HCT116 (cell line): Measurements from ENCODE around the gene AOPEP. TPM values are rescaled to one million over a fixed set of nuclear protein-coding genes. Genes with fewer than 3 reads are reported as not detected.

Experiments
- ATAC-seq: fragments of 200-7000 bp; cut with Tn5 transposase; 2 replicates; pipeline ENCODE4 v1.9.1; 2020; ENCODE audit warnings: mild to moderate bottlenecking, moderate library complexity
- Bru-seq: library from RNA; stranded (reverse); fragments of 400-500 nt; gene quantifications from one replicate; lab custom pipeline; 2021; lab: Mats Ljungman, UMichigan
- BruChase-seq, 2 experiments: library from RNA; stranded (reverse); fragments of 400-500 nt; gene quantifications; one replicate each; lab custom pipeline; 2021; lab: Mats Ljungman, UMichigan
- BruUV-seq: library from RNA; stranded (reverse); fragments of 400-500 nt; replicated peaks from 2 replicates; lab custom pipeline; 2021; lab: Mats Ljungman, UMichigan
- CTCF ChIA-PET: fragments of 300-600 bp; sonication (Branson Sonifier 250); formaldehyde crosslinking; loops from one replicate; lab custom pipeline; 2021; ENCODE audit warnings: antibody characterized with exemption; lab: Charles Lee
- POLR2A ChIA-PET: fragments of 300-600, 350-600 bp; sonication (Branson Sonifier 250); formaldehyde crosslinking; loops from one replicate; lab custom pipeline; 2021; ENCODE audit warnings: antibody characterized with exemption; lab: Charles Lee
- RAD21 ChIA-PET, 2 experiments: fragments of 300-600 bp; sonication (Branson Sonifier 250); formaldehyde crosslinking; loops; one replicate each; lab custom pipeline; 2023; ENCODE audit warnings: low total read pairs in 2 of 2; ENCODE audit not compliant: uncharacterized antibody in 2 of 2, unreplicated experiment in 2 of 2, low non-redundant PET in 1 of 2; lab: Charles Lee
- DNase-seq: peaks from one replicate; pipeline ENCODE4 v3.0.0-alpha.2; 2010; ENCODE audit warnings: low read depth, low spot score
- H2AFZ ChIP-seq: fragments of 200-600 bp; shearing (Covaris generic), sonication (generic); 2 replicates; pipeline ENCODE4 v1.6.1; 2017; ENCODE audit warnings: low read depth, mixed run types, mixed read lengths, antibody characterized with exemption, low read length; ENCODE audit not compliant: poor library complexity, severe bottlenecking
- H3K27ac ChIP-seq: 2 replicates; pipeline ENCODE4 v1.5.1; 2012; ENCODE audit warnings: low read depth, low read length
- H3K27me3 ChIP-seq: fragments of 200-600 bp; sonication (generic); 2 replicates; pipeline ENCODE4 v1.6.1; 2016; ENCODE audit warnings: mixed run types, low read length, mixed read lengths; ENCODE audit not compliant: insufficient read depth
- H3K36me3 ChIP-seq, 2 experiments: fragments of 200-500 bp in 1 of 2; fragments of 200-600 bp in 1 of 2; sonication (Bioruptor generic) in 1 of 2; sonication (generic) in 1 of 2; 2 replicates each; pipeline versions ENCODE4 v1.5.1 to v1.6.1; 2014 to 2016; ENCODE audit warnings: low read length in 2 of 2, inconsistent platforms in 1 of 2, mixed read lengths in 1 of 2, mixed run types in 1 of 2; ENCODE audit not compliant: insufficient read depth in 2 of 2, control insufficient read depth in 1 of 2
- H3K4me1 ChIP-seq, 2 experiments: fragments of 200-600 bp in 1 of 2; sonication (generic) in 1 of 2; 2 replicates each; pipeline versions ENCODE4 v1.5.1 to v1.6.1; 2012 to 2017; ENCODE audit warnings: low read length in 2 of 2, inconsistent platforms in 1 of 2, mild to moderate bottlenecking in 1 of 2, mixed read lengths in 1 of 2, mixed run types in 1 of 2, moderate library complexity in 1 of 2; ENCODE audit not compliant: insufficient read depth in 2 of 2, control insufficient read depth in 1 of 2
- H3K4me2 ChIP-seq: fragments of 200-600 bp; sonication (generic); 2 replicates; pipeline ENCODE4 v1.6.1; 2017; ENCODE audit warnings: mixed run types, low read length, mixed read lengths
- H3K4me3 ChIP-seq, 2 experiments: fragments of 200-600 bp in 1 of 2; sonication (generic) in 1 of 2; replicated peaks in 1 of 2; 2 replicates each; pipeline ENCODE4 v1.5.1; 2011 to 2016; ENCODE audit warnings: low read length in 2 of 2, control low read depth in 1 of 2, low read depth in 1 of 2, mild to moderate bottlenecking in 1 of 2, mixed read lengths in 1 of 2, mixed run types in 1 of 2
- H3K79me2 ChIP-seq: fragments of 200-600 bp; sonication (generic); 2 replicates; pipeline ENCODE4 v1.6.1; 2017; ENCODE audit warnings: mild to moderate bottlenecking, mixed run types, low read length, moderate library complexity, mixed read lengths; ENCODE audit not compliant: insufficient read depth
- H3K9ac ChIP-seq: fragments of 200-600 bp; sonication (generic); 2 replicates; pipeline ENCODE4 v1.6.1; 2016; ENCODE audit warnings: low read length, mixed read lengths
- H3K9me2 ChIP-seq: fragments of 200-600 bp; sonication (generic), shearing (Covaris generic); 2 replicates; pipeline ENCODE4 v1.6.1; 2017; ENCODE audit warnings: mixed run types, mild to moderate bottlenecking, moderate library complexity; ENCODE audit not compliant: insufficient read depth
- H3K9me3 ChIP-seq, 2 experiments: fragments of 200-500 bp in 1 of 2; fragments of 200-600 bp in 1 of 2; sonication (Bioruptor generic) in 1 of 2; sonication (generic) in 1 of 2; 2 replicates each; pipeline ENCODE4 v1.6.1; 2014 to 2017; ENCODE audit warnings: low read length in 2 of 2, mixed read lengths in 2 of 2, inconsistent platforms in 1 of 2, low read depth in 1 of 2, mild to moderate bottlenecking in 1 of 2, mixed run types in 1 of 2, moderate library complexity in 1 of 2; ENCODE audit not compliant: control insufficient read depth in 1 of 2, insufficient read depth in 1 of 2
- H4K20me1 ChIP-seq: fragments of 200-600 bp; sonication (generic), shearing (Covaris generic); 2 replicates; pipeline ENCODE4 v1.6.1; 2017; ENCODE audit warnings: mixed run types, mild to moderate bottlenecking, moderate library complexity; ENCODE audit not compliant: insufficient read depth
- CBX3 ChIP-seq: IDR thresholded peaks from 2 replicates; pipeline ENCODE4 v1.6.1; 2012; ENCODE audit warnings: low read depth
- CEBPB ChIP-seq: IDR thresholded peaks from 2 replicates; pipeline ENCODE4 v1.6.1; 2012; ENCODE audit warnings: low read depth
- CTCF ChIP-seq, 3 experiments: fragments of 200-600 bp in 1 of 3; sonication (generic) in 1 of 3; IDR thresholded peaks in 2 of 3; conservative IDR thresholded peaks in 1 of 3; 2 replicates each; pipeline ENCODE4 v1.5.1; 2012 to 2017; ENCODE audit warnings: low read depth in 2 of 3, low read length in 2 of 3, antibody characterized with exemption in 1 of 3, borderline replicate concordance in 1 of 3, control low read depth in 1 of 3, mild to moderate bottlenecking in 1 of 3, mixed read lengths in 1 of 3, mixed run types in 1 of 3, moderate library complexity in 1 of 3; ENCODE audit not compliant: insufficient read depth in 1 of 3
- EGR1 ChIP-seq: IDR thresholded peaks from 2 replicates; pipeline ENCODE4 v1.6.1; 2012; ENCODE audit warnings: low read depth
- ELF1 ChIP-seq: IDR thresholded peaks from 2 replicates; pipeline ENCODE4 v1.6.1; 2012; ENCODE audit warnings: low read depth, borderline replicate concordance
- EZH2 ChIP-seq: fragments of 200-600 bp; sonication (generic); IDR thresholded peaks from 2 replicates; pipeline ENCODE4 v1.6.1; 2017; ENCODE audit warnings: antibody characterized with exemption, mixed run types
- FOSL1 ChIP-seq: IDR thresholded peaks from 2 replicates; pipeline ENCODE4 v1.6.1; 2012; ENCODE audit warnings: low read depth
- JUND ChIP-seq: IDR thresholded peaks from 2 replicates; pipeline ENCODE4 v1.6.1; 2012
- MAX ChIP-seq: IDR thresholded peaks from 2 replicates; pipeline ENCODE4 v1.6.1; 2012
- POLR2A ChIP-seq: IDR thresholded peaks from 2 replicates; pipeline ENCODE4 v1.7.0; 2011; ENCODE audit warnings: borderline replicate concordance; ENCODE audit not compliant: insufficient read depth, insufficient read length; ENCODE audit errors: extremely low read depth
- POLR2AphosphoS5 ChIP-seq: IDR thresholded peaks from 2 replicates; pipeline ENCODE4 v1.6.1; 2011; ENCODE audit warnings: mild to moderate bottlenecking, low read depth, low read length, moderate library complexity
- RAD21 ChIP-seq: IDR thresholded peaks from 2 replicates; pipeline ENCODE4 v1.6.1; 2012; ENCODE audit warnings: low read depth, mild to moderate bottlenecking
- SIN3A ChIP-seq: IDR thresholded peaks from 2 replicates; pipeline ENCODE4 v1.6.1; 2012; ENCODE audit warnings: low read depth
- SRF ChIP-seq: IDR thresholded peaks from 2 replicates; pipeline ENCODE4 v1.6.1; 2012; ENCODE audit warnings: low read depth
- TCF7L2 ChIP-seq: IDR thresholded peaks from 2 replicates; pipeline ENCODE4 v1.7.0; 2011; ENCODE audit warnings: borderline replicate concordance, inconsistent platforms; ENCODE audit not compliant: insufficient read depth, insufficient read length; ENCODE audit errors: extremely low read depth
- ZBTB33 ChIP-seq: IDR thresholded peaks from 2 replicates; pipeline ENCODE4 v1.6.1; 2011; ENCODE audit warnings: mild to moderate bottlenecking, low read length, moderate library complexity; ENCODE audit not compliant: insufficient replicate concordance; ENCODE audit errors: extremely low read depth
- ZFX ChIP-seq: fragments of 450-650 bp; IDR thresholded peaks from 2 replicates; pipeline ENCODE4 v1.6.1; 2017
- ZNF274 ChIP-seq: fragments of 200-500 bp; sonication (Bioruptor generic); IDR thresholded peaks from 2 replicates; pipeline ENCODE4 v1.6.1; 2014; ENCODE audit warnings: mild to moderate bottlenecking, low read depth, low read length, inconsistent platforms
- intact Hi-C: fragments of 100-400 bp; cut with micrococcal nuclease; formaldehyde crosslinking; loops from 2 replicates; pipeline ENCODE4 v1.10.0; 2022
- long read RNA-seq: library from polyadenylated mRNA; unstranded; transcript quantifications from one replicate; pipeline ENCODE4 v2.0.0, GENCODE V29; 2021; ENCODE audit not compliant: unreplicated experiment
- polyA plus RNA-seq: library from polyadenylated mRNA; unstranded; fragments of >200 nt; gene quantifications from 2 replicates; pipeline ENCODE4 v1.2.1, GENCODE V29; 2012; ENCODE audit warnings: missing spikeins
- total RNA-seq: library from RNA; stranded (reverse); gene quantifications from one replicate; pipeline ENCODE4 v1.2.1, GENCODE V29; 2021; ENCODE audit not compliant: unreplicated experiment

AOPEP gene
- total RNA-seq (15.1 TPM), Bru-seq, nascent RNA (percentile 73 among the genes with signal in this experiment), BruChase-seq, experiment 1, labeled RNA remaining after a 6-hour chase (percentile 55 among the genes with signal in this experiment), BruChase-seq, experiment 2, labeled RNA remaining after a 2-hour chase (percentile 64 among the genes with signal in this experiment)
- 4.3 and 4.4 TPM in 2 replicates for polyA plus RNA-seq
- long read RNA-seq, partial matches to known transcripts: 1 of 14 reads
- long read RNA-seq, other reads (novel, unspliced or antisense): 11 of 14 reads

GRCh38 chr9:94726495-94727191 lies at the start of gene AOPEP:
TSS of gene AOPEP (plus strand) at chr9:94726699. CDS start at chr9:94759784, 33,085 bp downstream.
- intact Hi-C loops: no loop called here
- TF ChIP-seq MAX: peak; percentile 89
- TF ChIP-seq POLR2A: peak; percentile 89
- peak; percentile 82 for TF ChIP-seq SIN3A
- peak; percentile 14; the same call in 1 of the 2 replicates for TF ChIP-seq ZFX
- TF ChIP-seq ELF1: peak; percentile 89
- TF ChIP-seq CBX3: peak; percentile 86; the same call in 1 of the 2 replicates
- no peak for TF ChIP-seq ZNF274
- no peak for TF ChIP-seq JUND
- TF ChIP-seq CTCF (IDR thresholded peaks at IDR 0.05 in 2 of 3, conservative IDR thresholded peaks at IDR 0.05 in 1 of 3; ENCODE audit: borderline replicate concordance in 1 of 3, insufficient read depth in 1 of 3, low read depth in 2 of 3, low read length in 2 of 3): no peak
- TF ChIP-seq CEBPB: no peak
- TF ChIP-seq POLR2AphosphoS5: peak; percentile 93
- no peak for TF ChIP-seq FOSL1
- TF ChIP-seq TCF7L2: peak; percentile 97
- no peak for TF ChIP-seq EZH2
- TF ChIP-seq SRF: peak; percentile 92
- no peak for TF ChIP-seq EGR1
- TF ChIP-seq RAD21: no peak
- peak; percentile 40 for TF ChIP-seq ZBTB33

More at GRCh38 chr9:94726495-94727191, at the start of gene AOPEP:
- ATAC-seq (peak; percentile 93), DNase-seq (peak; percentile 90)
- H3K79me2 ChIP-seq: peaks cover 38% of the 10 kb centered on the region
- H3K4me1 ChIP-seq: peaks cover 0 to 19% of the 10 kb centered on the region in 2 experiments; a peak in 2 of 4 replicates
- H3K27ac ChIP-seq: peak within 1 kb of the TSS; percentile 43
- no peaks in the 10 kb centered on the region for H4K20me1 ChIP-seq
- H3K9ac ChIP-seq: peak within 1 kb of the TSS; percentile 94
- ChIA-PET RAD21 (interaction anchor here (0.6 kb wide), 2 partner anchors 52 to 780 kb away, joined by 3 read pairs; no protein-coding TSS in a partner anchor), CTCF (interaction anchor here (1.0 kb wide), 1 partner anchor 401 kb away, joined by 3 read pairs; no protein-coding TSS in a partner anchor), POLR2A (no interaction called here)
- H3K36me3 ChIP-seq: no peaks in the 10 kb centered on the region
- H2AFZ ChIP-seq: no peak within 1 kb of the TSS
- peak within 1 kb of the TSS; percentile 83 to 94 for H3K4me3 ChIP-seq
- H3K27me3 ChIP-seq: no peaks in the 10 kb centered on the region
- no peaks in the 10 kb centered on the region; a peak in 1 of 4 replicates for H3K9me3 ChIP-seq
- no peaks in the 10 kb centered on the region for H3K9me2 ChIP-seq
- TSS peak; percentile 78 for BruUV-seq
- H3K4me2 ChIP-seq: peak within 1 kb of the TSS; percentile 87
